ENCODE measurements around the gene PIK3C2A.

PIK3C2A gene

GRCh38 chr11:17163291-17163690 lies 44.5 kb downstream of the PIK3C2A start:
- no peak for DNase-seq (ENCODE audit: low read depth)
- TF ChIP-seq CTCF (IDR thresholded peaks at IDR 0.05; ENCODE audit: low read depth, low read length, missing control alignments): no peak
- H3K4me3 ChIP-seq (ENCODE audit: low read depth, low read length): no peak overlapping the region

GRCh38 chr11:17162376-17162775 lies 45.4 kb downstream of the PIK3C2A start:
- TF ChIP-seq CTCF (IDR thresholded peaks at IDR 0.05; ENCODE audit: low read depth, low read length, missing control alignments): no peak
- no peak overlapping the region for H3K4me3 ChIP-seq (ENCODE audit: low read depth, low read length)
- DNase-seq (ENCODE audit: low read depth): no peak

GRCh38 chr11:17161515-17161914 lies 46.3 kb downstream of the PIK3C2A start:
- DNase-seq (ENCODE audit: low read depth): no peak
- H3K4me3 ChIP-seq (ENCODE audit: low read depth, low read length): no peak overlapping the region
- TF ChIP-seq CTCF (IDR thresholded peaks at IDR 0.05; ENCODE audit: low read depth, low read length, missing control alignments): no peak

GRCh38 chr11:17159441-17159840 lies 48.3 kb downstream of the PIK3C2A start:
- H3K4me3 ChIP-seq (ENCODE audit: low read depth, low read length): no peak overlapping the region
- TF ChIP-seq CTCF (IDR thresholded peaks at IDR 0.05; ENCODE audit: low read depth, low read length, missing control alignments): no peak

More at GRCh38 chr11:17159441-17159840, 48.3 kb downstream of the PIK3C2A start:
- DNase-seq (ENCODE audit: low read depth): no peak
